ENCODE results near the gene NMT1. TPM values are rescaled to one million over a fixed set of nuclear protein-coding genes. Genes with fewer than 3 reads are reported as not detected.

The NMT1 gene
- total RNA-seq, 1 donor from 2014 or later, result 91.4 TPM

DNA sequence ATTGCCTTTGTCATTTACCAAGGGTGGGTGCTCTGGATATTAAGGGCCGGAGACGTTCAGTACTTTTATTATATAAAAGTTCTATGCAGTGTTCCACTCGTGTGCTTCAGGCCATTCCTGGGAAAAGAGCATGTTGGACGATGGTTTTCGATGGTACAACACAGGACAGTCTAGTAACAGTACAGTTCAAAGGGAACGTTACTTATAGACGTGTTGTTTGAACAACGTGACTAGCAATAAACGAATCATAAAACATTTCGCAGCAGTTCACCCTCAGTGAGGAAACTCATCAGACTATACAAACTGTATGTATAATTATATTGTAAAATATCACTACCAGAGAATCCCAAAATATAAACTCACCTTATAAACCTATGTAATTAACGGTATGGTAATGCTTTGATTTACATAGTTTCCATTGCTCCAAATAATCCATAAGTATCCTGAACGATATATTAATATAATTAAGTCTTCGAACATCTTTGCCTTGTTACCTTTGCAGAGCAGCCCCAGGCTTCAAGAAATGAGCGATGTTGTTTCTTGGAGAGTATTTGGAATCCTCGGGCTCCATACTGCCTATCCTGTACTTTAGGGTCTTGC lies 589 bp downstream of the NMT1 start:
- Mint-ChIP-seq H3K36me3 (ENCODE audit: low read depth) (peaks cover 2% of the 10 kb centered on the region), H3K9me3 (ENCODE audit: low read depth) (no peaks in the 10 kb centered on the region), H3K27ac (ENCODE audit: unreplicated experiment) (peak overlapping the region; percentile 100), H3K4me1 (ENCODE audit: low read depth) (peaks cover 50% of the 10 kb centered on the region), H3K4me3 (ENCODE audit: unreplicated experiment) (peak overlapping the region; percentile 98), H3K27me3 (ENCODE audit: low read depth) (no peaks in the 10 kb centered on the region)
- TF ChIP-seq, protein P1, sequence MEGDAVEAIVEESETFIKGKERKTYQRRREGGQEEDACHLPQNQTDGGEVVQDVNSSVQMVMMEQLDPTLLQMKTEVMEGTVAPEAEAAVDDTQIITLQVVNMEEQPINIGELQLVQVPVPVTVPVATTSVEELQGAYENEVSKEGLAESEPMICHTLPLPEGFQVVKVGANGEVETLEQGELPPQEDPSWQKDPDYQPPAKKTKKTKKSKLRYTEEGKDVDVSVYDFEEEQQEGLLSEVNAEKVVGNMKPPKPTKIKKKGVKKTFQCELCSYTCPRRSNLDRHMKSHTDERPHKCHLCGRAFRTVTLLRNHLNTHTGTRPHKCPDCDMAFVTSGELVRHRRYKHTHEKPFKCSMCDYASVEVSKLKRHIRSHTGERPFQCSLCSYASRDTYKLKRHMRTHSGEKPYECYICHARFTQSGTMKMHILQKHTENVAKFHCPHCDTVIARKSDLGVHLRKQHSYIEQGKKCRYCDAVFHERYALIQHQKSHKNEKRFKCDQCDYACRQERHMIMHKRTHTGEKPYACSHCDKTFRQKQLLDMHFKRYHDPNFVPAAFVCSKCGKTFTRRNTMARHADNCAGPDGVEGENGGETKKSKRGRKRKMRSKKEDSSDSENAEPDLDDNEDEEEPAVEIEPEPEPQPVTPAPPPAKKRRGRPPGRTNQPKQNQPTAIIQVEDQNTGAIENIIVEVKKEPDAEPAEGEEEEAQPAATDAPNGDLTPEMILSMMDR (IDR thresholded peaks at IDR 0.05), result no peak
- DNase-seq (ENCODE audit: low spot score), result no peak

DNA sequence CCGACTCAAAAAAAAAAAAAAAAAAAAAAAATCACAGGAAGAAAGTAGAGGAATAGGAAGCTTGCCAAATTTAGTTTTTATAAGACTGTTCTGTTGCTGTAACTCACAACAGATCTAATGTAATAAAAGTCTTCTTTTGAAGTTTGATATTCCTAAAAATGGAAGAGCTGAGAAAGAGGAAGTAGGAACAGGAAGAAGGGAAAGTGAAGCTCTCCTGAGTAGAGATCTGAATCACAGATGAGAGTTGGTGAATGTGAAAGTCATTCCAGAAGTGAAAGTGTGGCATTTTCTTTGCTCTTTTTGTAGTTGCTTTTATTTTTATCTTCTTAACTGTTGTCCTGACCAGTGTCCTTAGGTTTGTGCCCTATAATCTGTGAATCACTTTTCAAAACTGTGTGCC lies 2.1 kb downstream of the NMT1 start:
- Mint-ChIP-seq H3K27me3 (ENCODE audit: low read depth) (no peaks in the 10 kb centered on the region), H3K36me3 (ENCODE audit: low read depth) (peaks cover 5% of the 10 kb centered on the region), H3K27ac (ENCODE audit: unreplicated experiment) (peak overlapping the region; percentile 12), H3K9me3 (ENCODE audit: low read depth) (no peaks in the 10 kb centered on the region), H3K4me1 (ENCODE audit: low read depth) (peaks cover 59% of the 10 kb centered on the region), H3K4me3 (ENCODE audit: unreplicated experiment) (no peak overlapping the region)
- TF ChIP-seq, protein P1 (IDR thresholded peaks at IDR 0.05), result no peak
- no peak for DNase-seq (ENCODE audit: low spot score)

DNA sequence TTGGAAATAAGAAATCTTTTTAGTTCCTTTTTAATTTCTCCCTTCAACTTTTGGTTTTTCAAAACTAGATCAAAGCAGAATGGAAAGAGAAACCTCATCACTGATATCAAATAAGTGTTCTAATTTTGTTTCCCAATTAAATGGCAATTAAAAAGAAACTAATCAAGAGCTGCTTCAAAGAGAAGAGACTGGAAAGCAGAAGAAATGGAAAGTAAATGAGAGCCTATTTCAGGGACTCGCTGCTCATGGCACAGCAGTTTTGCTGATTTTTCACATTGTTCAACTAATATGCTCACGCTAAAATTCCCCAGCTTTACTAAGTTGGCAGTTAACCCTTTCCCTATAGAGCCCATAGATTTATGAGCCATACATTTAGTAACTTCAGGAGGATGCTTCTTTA lies 6.5 kb downstream of the NMT1 start:
- Mint-ChIP-seq H3K9me3 (ENCODE audit: low read depth) (no peaks in the 10 kb centered on the region), H3K27me3 (ENCODE audit: low read depth) (no peaks in the 10 kb centered on the region), H3K4me1 (ENCODE audit: low read depth) (peaks cover 28% of the 10 kb centered on the region), H3K27ac (ENCODE audit: unreplicated experiment) (no peak overlapping the region), H3K4me3 (ENCODE audit: unreplicated experiment) (no peak overlapping the region), H3K36me3 (ENCODE audit: low read depth) (peaks cover 7% of the 10 kb centered on the region)
- TF ChIP-seq, protein P1 (IDR thresholded peaks at IDR 0.05), result no peak
- DNase-seq (ENCODE audit: low spot score), result no peak

DNA sequence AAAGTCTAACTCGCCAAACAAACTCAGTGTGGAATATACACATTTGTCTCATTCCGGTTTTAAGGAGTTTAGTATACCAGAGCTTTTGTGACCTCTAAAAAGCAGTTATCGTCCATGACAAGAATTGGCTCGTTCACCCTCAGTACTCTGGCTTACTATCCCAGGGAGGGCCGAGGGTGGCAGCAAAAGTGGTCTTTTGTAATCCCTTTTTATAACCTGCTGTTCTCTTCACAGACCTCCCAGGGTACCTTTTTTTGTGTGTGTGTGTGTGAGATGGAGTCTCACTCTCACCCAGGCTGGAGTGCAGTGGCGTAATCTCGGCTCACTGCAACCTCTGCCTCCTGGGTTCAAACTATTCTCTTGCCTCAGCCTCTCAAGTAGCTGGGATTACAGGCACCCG lies 8.9 kb downstream of the NMT1 start:
- peaks cover 25% of the 10 kb centered on the region for H3K4me1 Mint-ChIP-seq (ENCODE audit: low read depth)
- H3K9me3 Mint-ChIP-seq (ENCODE audit: low read depth), result no peaks in the 10 kb centered on the region
- H3K27me3 Mint-ChIP-seq (ENCODE audit: low read depth), result no peaks in the 10 kb centered on the region
- TF ChIP-seq, protein P1 (IDR thresholded peaks at IDR 0.05), result no peak
- H3K27ac Mint-ChIP-seq (ENCODE audit: unreplicated experiment), result no peak overlapping the region
- no peak for DNase-seq (ENCODE audit: low spot score)
- no peak overlapping the region for H3K4me3 Mint-ChIP-seq (ENCODE audit: unreplicated experiment)
- H3K36me3 Mint-ChIP-seq (ENCODE audit: low read depth), result peaks cover 11% of the 10 kb centered on the region

DNA sequence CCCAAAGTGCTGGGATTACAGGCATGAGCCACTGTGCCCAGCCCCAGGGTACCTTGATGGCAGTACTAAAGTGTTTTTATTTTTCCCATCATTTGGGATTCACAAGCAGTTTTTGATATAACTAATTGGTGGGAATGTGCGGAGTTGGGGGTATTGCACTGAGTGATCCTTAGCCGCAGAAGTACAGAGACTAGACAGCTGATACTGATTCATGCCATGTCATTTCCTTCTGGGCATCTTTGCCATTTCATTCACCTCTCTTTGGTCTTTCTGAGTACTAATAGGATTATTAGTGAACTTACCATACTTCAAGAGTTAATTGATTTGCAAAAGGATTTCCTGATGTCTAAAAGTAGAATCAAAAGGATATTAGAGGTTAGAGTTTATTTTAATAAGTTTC lies 9.7 kb downstream of the NMT1 start:
- no peaks in the 10 kb centered on the region for H3K27me3 Mint-ChIP-seq (ENCODE audit: low read depth)
- no peaks in the 10 kb centered on the region for H3K9me3 Mint-ChIP-seq (ENCODE audit: low read depth)
- DNase-seq (ENCODE audit: low spot score), result no peak
- peaks cover 11% of the 10 kb centered on the region for H3K36me3 Mint-ChIP-seq (ENCODE audit: low read depth)
- H3K4me1 Mint-ChIP-seq (ENCODE audit: low read depth), result peaks cover 22% of the 10 kb centered on the region
- peak overlapping the region; percentile 61 for H3K27ac Mint-ChIP-seq (ENCODE audit: unreplicated experiment)
- TF ChIP-seq, protein P1 (IDR thresholded peaks at IDR 0.05), result no peak
- H3K4me3 Mint-ChIP-seq (ENCODE audit: unreplicated experiment), result no peak overlapping the region
